Natural killer cell (primary cell): ENCODE results near the gene FUT4. TPM values are rescaled to one million over a fixed set of nuclear protein-coding genes. Genes with fewer than 3 reads are reported as not detected.

Experiments used
- ATAC-seq, 3 donors: fragments of 150-1000 bp in 2 of 3; fragments of 200-7000 bp in 1 of 3; cut with Tn5 transposase; 1 replicate in 1 of 3; 2 replicates in 2 of 3; pipeline ENCODE4 v1.10.0; 2021; ENCODE audit warnings: mild to moderate bottlenecking in 2 of 3, moderate library complexity in 2 of 3
- DNase-seq, 2 donors: peaks; one replicate each; pipeline versions ENCODE4 v3.0.0 to v3.0.0-alpha.2; 2013 to 2021; ENCODE audit warnings: mixed read lengths in 1 of 2
- H3K27ac ChIP-seq: one replicate; pipeline ENCODE4 v1.5.1; 2013; ENCODE audit warnings: mild to moderate bottlenecking, low read length
- H3K27me3 ChIP-seq: one replicate; pipeline ENCODE4 v1.6.1; 2013; ENCODE audit warnings: low read length; ENCODE audit not compliant: control insufficient read depth, insufficient read depth
- H3K36me3 ChIP-seq: one replicate; pipeline ENCODE4 v1.6.1; 2013; ENCODE audit warnings: low read length; ENCODE audit not compliant: control insufficient read depth, insufficient read depth
- H3K4me1 ChIP-seq: one replicate; pipeline ENCODE4 v1.6.1; 2013; ENCODE audit warnings: low read length; ENCODE audit not compliant: control insufficient read depth, insufficient read depth
- H3K4me3 ChIP-seq: one replicate; pipeline ENCODE4 v1.5.1; 2013; ENCODE audit warnings: low read length
- H3K9me3 ChIP-seq: one replicate; pipeline ENCODE4 v1.6.1; 2013; ENCODE audit warnings: low read length; ENCODE audit not compliant: control insufficient read depth, insufficient read depth
- H3K27ac Mint-ChIP-seq, 2 donors: one replicate each; pipeline ENCODE4 v1.8.0; 2022; ENCODE audit warnings: mild to moderate bottlenecking in 2 of 2, mixed read lengths in 2 of 2, moderate library complexity in 1 of 2
- H3K27me3 Mint-ChIP-seq, 2 donors: one replicate each; pipeline ENCODE4 v1.8.0; 2022; ENCODE audit warnings: low read depth in 2 of 2, mixed read lengths in 2 of 2
- H3K36me3 Mint-ChIP-seq: one replicate; pipeline ENCODE4 v1.8.0; 2022; ENCODE audit warnings: mixed read lengths
- H3K4me1 Mint-ChIP-seq, 2 donors: one replicate each; pipeline ENCODE4 v1.8.0; 2022; ENCODE audit warnings: mixed read lengths in 2 of 2
- H3K4me3 Mint-ChIP-seq: one replicate; pipeline ENCODE4 v1.8.0; 2022; ENCODE audit warnings: mild to moderate bottlenecking, moderate library complexity, mixed read lengths
- H3K9me3 Mint-ChIP-seq, 2 donors: one replicate each; pipeline ENCODE4 v1.8.0; 2022; ENCODE audit warnings: mixed read lengths in 2 of 2
- WGBS: methylation state at CpG from one replicate; pipeline ENCODE4 v1.1.7; 2013; ENCODE audit warnings: missing lambda C conversion rate; ENCODE audit not compliant: insufficient coverage; 5-methylcytosine and 5-hydroxymethylcytosine counted together
- intact Hi-C: fragments of 100-400 bp; cut with micrococcal nuclease; formaldehyde crosslinking; loops from one replicate; pipeline ENCODE4 v1.14.2; 2022
- total RNA-seq, 4 donors: library from RNA; stranded (reverse); fragments of 120-200 nt in 1 of 4; gene quantifications; one replicate each; pipeline versions ENCODE4 v1.2.3 to v1.2.4, GENCODE V29; 2013 to 2022
- TF ChIP-seq, protein P1 (sequence below): fragments of 200-600 bp; IDR thresholded peaks from one replicate; pipeline ENCODE4 v1.8.0; 2022; ENCODE audit warnings: antibody characterized with exemption

The FUT4 gene
- total RNA-seq, 3 donors from 2014 or later (not counting 1 experiment from before 2014, with no cell fraction given) = 4.4 to 7.5 (median 5.6) TPM

DNA sequence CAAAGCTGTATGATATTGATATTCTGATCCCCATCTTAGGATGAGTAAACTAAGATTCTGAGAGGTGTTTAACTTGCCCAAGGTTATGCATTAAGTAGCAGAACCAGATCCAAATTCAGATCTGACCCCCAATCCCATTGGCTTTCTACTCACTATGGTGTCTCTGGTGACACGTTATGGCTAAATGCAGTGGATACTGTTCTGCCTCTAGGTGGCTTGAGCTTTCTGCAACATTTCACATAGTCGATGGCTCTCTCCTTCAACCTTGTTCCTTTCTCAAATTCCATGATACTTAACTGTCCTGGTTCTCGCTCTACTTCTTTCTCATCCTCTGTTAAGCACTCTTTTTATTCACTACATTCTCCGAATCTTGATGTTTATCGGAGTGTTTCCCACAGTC, 22.0 kb upstream of the FUT4 start:
- Mint-ChIP-seq H3K9me3 (no peaks in the 10 kb centered on the region), H3K36me3 (no peaks in the 10 kb centered on the region), H3K27me3 (peaks cover 10 to 23% of the 10 kb centered on the region in 2 donors), H3K27ac (no peak overlapping the region), H3K4me1 (no peaks in the 10 kb centered on the region), H3K4me3 (no peak overlapping the region)
- no peak overlapping the region for H3K27ac ChIP-seq
- ATAC-seq (no peak), DNase-seq (peak in 1 of 2 donors; percentile 16)
- TF ChIP-seq, protein P1, sequence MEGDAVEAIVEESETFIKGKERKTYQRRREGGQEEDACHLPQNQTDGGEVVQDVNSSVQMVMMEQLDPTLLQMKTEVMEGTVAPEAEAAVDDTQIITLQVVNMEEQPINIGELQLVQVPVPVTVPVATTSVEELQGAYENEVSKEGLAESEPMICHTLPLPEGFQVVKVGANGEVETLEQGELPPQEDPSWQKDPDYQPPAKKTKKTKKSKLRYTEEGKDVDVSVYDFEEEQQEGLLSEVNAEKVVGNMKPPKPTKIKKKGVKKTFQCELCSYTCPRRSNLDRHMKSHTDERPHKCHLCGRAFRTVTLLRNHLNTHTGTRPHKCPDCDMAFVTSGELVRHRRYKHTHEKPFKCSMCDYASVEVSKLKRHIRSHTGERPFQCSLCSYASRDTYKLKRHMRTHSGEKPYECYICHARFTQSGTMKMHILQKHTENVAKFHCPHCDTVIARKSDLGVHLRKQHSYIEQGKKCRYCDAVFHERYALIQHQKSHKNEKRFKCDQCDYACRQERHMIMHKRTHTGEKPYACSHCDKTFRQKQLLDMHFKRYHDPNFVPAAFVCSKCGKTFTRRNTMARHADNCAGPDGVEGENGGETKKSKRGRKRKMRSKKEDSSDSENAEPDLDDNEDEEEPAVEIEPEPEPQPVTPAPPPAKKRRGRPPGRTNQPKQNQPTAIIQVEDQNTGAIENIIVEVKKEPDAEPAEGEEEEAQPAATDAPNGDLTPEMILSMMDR = no peak
- no peaks in the 10 kb centered on the region for H3K36me3 ChIP-seq
- 65% methylated on average over 5 of the region's 5 CpGs for WGBS
- no peak overlapping the region for H3K4me3 ChIP-seq
- intact Hi-C loops = loop anchor here (5.0 kb wide), 1 partner anchor 1906 kb away; no protein-coding TSS in a partner anchor
- no peaks in the 10 kb centered on the region for H3K4me1 ChIP-seq
- no peaks in the 10 kb centered on the region for H3K9me3 ChIP-seq
- H3K27me3 ChIP-seq = no peaks in the 10 kb centered on the region

DNA sequence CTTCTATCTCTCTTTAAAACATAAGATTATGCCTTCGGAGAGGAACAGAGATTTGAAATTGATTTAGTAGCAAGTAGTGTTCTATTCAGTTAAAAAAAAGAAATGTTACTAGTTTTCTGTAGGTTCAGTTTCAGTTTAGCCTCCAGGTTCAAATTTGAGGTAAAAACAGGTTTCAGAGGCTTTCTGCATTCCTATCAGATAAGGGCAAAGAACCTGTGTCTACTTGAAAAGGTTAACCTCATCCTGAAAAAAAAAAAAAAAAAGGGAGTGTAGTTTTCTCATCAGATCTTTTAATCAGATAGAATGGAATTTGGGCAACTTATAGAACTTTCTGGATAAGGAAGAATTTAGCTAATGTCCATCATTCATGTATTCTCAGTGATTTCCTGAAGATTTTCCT, 19.4 kb upstream of the FUT4 start:
- H3K27me3 ChIP-seq = no peaks in the 10 kb centered on the region
- no peaks in the 10 kb centered on the region for H3K9me3 ChIP-seq
- no peaks in the 10 kb centered on the region for H3K4me1 ChIP-seq
- no peak overlapping the region for H3K27ac ChIP-seq
- no peak overlapping the region for H3K4me3 ChIP-seq
- Mint-ChIP-seq H3K27me3 (peaks cover 19 to 49% of the 10 kb centered on the region in 2 donors), H3K36me3 (no peaks in the 10 kb centered on the region), H3K4me3 (no peak overlapping the region), H3K4me1 (no peaks in the 10 kb centered on the region), H3K9me3 (no peaks in the 10 kb centered on the region), H3K27ac (no peak overlapping the region)
- WGBS = 100% methylated on average over 1 of the region's 1 CpG
- no peaks in the 10 kb centered on the region for H3K36me3 ChIP-seq
- ATAC-seq (no peak), DNase-seq (no peak)
- intact Hi-C loops = loop anchor here (5.0 kb wide), 1 partner anchor 1903 kb away; no protein-coding TSS in a partner anchor
- TF ChIP-seq, protein P1 = no peak

DNA sequence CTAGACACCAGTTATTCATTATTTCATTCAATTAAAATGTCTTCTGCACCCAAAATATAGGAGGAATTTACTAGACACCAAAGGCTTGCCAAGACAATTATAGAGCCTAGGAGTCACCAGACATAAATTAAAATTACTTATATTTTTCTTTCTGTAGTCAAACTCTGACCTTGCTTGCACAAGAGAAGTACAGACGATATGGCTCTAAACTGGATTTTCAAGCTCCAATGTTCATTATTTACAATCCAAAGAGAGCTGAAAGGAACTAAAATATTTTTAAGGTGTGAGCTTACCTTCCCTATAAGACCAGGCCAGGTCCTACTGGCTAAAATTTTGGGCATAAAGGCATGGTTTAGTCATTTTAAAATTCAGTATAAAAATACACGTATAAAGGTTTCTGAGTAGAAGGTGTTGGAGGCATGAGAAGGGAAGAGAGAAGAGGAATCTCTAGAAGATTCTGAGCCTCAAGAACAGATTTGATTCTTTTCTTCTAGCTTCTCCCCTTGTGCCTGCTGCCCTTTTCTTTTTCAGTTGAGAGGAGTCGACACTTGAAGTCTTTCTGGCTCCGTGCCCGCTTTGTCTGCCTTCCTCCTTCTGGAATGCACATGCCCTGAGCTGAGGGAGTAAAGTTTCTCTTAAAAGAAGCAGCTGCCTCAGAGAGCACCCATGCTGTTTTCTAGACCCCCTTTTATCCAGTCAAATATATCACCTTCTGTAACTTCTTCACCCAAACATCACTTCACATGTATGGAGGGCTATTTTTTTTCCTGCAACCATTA, 18.0 kb upstream of the FUT4 start:
- H3K27ac Mint-ChIP-seq = no peak overlapping the region
- TF ChIP-seq, protein P1 = no peak
- no peak overlapping the region for H3K4me3 Mint-ChIP-seq

More for the DNA sequence above, 18.0 kb upstream of the FUT4 start:
- ATAC-seq = no peak
- Histone ChIP-seq H3K9me3 (no peaks in the 10 kb centered on the region), H3K4me1 (no peaks in the 10 kb centered on the region), H3K27ac (no peak overlapping the region), H3K36me3 (no peaks in the 10 kb centered on the region), H3K27me3 (no peaks in the 10 kb centered on the region), H3K4me3 (no peak overlapping the region)
- H3K27me3 Mint-ChIP-seq = peaks cover 21 to 58% of the 10 kb centered on the region in 2 donors
- 47% methylated on average over 5 of the region's 5 CpGs for WGBS
- intact Hi-C loops = no loop called here
- no peaks in the 10 kb centered on the region for H3K4me1 Mint-ChIP-seq
- no peaks in the 10 kb centered on the region for H3K9me3 Mint-ChIP-seq
- no peaks in the 10 kb centered on the region for H3K36me3 Mint-ChIP-seq
- DNase-seq = no peak
